GM23248 (cell line): Measurements from ENCODE around the gene CCM2. TPM values are rescaled to one million over a fixed set of nuclear protein-coding genes. Genes with fewer than 3 reads are reported as not detected.

ENCODE experiments used
- DNase-seq: peaks from one replicate; pipeline ENCODE4 v3.0.0-alpha.2; 2015
- H2AFZ ChIP-seq: fragments of 200-600 bp; sonication (generic); 2 replicates; pipeline ENCODE4 v1.6.1; 2016; ENCODE audit warnings: antibody characterized with exemption
- H3F3A ChIP-seq: fragments of 200-600 bp; sonication (generic); 2 replicates; pipeline ENCODE4 v1.6.1; 2016; ENCODE audit warnings: mild to moderate bottlenecking, antibody characterized with exemption, mixed run types; ENCODE audit not compliant: insufficient read depth
- H3K27ac ChIP-seq: fragments of 200-600 bp; sonication (generic); 2 replicates; pipeline ENCODE4 v1.5.1; 2016; ENCODE audit warnings: mild to moderate bottlenecking
- H3K27me3 ChIP-seq: fragments of 200-600 bp; sonication (generic); replicated peaks from 2 replicates; pipeline ENCODE4 v1.6.1; 2016; ENCODE audit warnings: mild to moderate bottlenecking; ENCODE audit not compliant: insufficient read depth
- H3K36me3 ChIP-seq: fragments of 200-600 bp; sonication (generic); 2 replicates; pipeline ENCODE4 v1.6.1; 2016; ENCODE audit warnings: low read depth, mild to moderate bottlenecking
- H3K4me1 ChIP-seq: fragments of 200-600 bp; sonication (generic); 2 replicates; pipeline ENCODE4 v1.6.1; 2016; ENCODE audit warnings: mild to moderate bottlenecking; ENCODE audit not compliant: insufficient read depth
- H3K4me2 ChIP-seq: fragments of 200-600 bp; sonication (generic); one replicate; pipeline ENCODE4 v1.6.1; 2016; ENCODE audit warnings: mild to moderate bottlenecking; ENCODE audit not compliant: unreplicated experiment
- H3K4me3 ChIP-seq: fragments of 200-600 bp; sonication (generic); 2 replicates; pipeline ENCODE4 v1.5.1; 2016; ENCODE audit warnings: mild to moderate bottlenecking
- H3K79me2 ChIP-seq: fragments of 200-600 bp; sonication (generic); 2 replicates; pipeline ENCODE4 v1.6.1; 2016; ENCODE audit warnings: mild to moderate bottlenecking; ENCODE audit not compliant: insufficient read depth
- H3K9ac ChIP-seq: fragments of 200-600 bp; sonication (generic); 2 replicates; pipeline ENCODE4 v1.6.1; 2016; ENCODE audit warnings: mild to moderate bottlenecking
- H3K9me2 ChIP-seq: fragments of 200-600 bp; sonication (generic); 2 replicates; pipeline ENCODE4 v1.6.1; 2016; ENCODE audit warnings: mixed run types, mild to moderate bottlenecking, moderate library complexity; ENCODE audit not compliant: insufficient read depth
- H3K9me3 ChIP-seq: fragments of 200-600 bp; sonication (generic); one replicate; pipeline ENCODE4 v1.6.1; 2017; ENCODE audit warnings: low read depth
- H4K20me1 ChIP-seq: fragments of 200-600 bp; sonication (generic); 2 replicates; pipeline ENCODE4 v1.6.0; 2016; ENCODE audit not compliant: insufficient read depth
- EZH2 ChIP-seq: fragments of 200-600 bp; sonication (generic); IDR thresholded peaks from 2 replicates; pipeline ENCODE4 v1.6.1; 2018; ENCODE audit warnings: antibody characterized with exemption, mild to moderate bottlenecking; ENCODE audit not compliant: insufficient read depth, poor library complexity, severe bottlenecking
- EZH2phosphoT487 ChIP-seq: fragments of 200-600 bp; sonication (generic); IDR thresholded peaks from 2 replicates; pipeline ENCODE4 v1.6.1; 2018; ENCODE audit warnings: antibody characterized with exemption, moderate library complexity, mild to moderate bottlenecking, low read depth; ENCODE audit not compliant: insufficient read depth
- WGBS, 2 experiments: methylation state at CpG; one replicate each; pipeline ENCODE4 v1.1.6; 2015 to 2017; ENCODE audit warnings: low lambda C conversion rate in 2 of 2, low coverage in 1 of 2; ENCODE audit errors: missing lambda C conversion rate in 2 of 2; 5-methylcytosine and 5-hydroxymethylcytosine counted together
- in situ Hi-C: fragments of 300-500 bp; cut with MboI; formaldehyde crosslinking; loops from 2 replicates; pipeline ENCODE4 v1.15.0; 2020
- polyA plus RNA-seq: library from polyadenylated mRNA; unstranded; fragments of >200 nt; fragmentation: Nextera tagmentation; extraction: Ambion mirVana; gene quantifications from 2 replicates; pipeline ENCODE4 v1.2.1, GENCODE V29; 2016
- total RNA-seq: library from RNA; depleted of rRNA; stranded (reverse); fragments of >200 nt; shearing (Covaris generic); gene quantifications from 2 replicates; pipeline ENCODE4 v1.2.3, GENCODE V29; 2014

CCM2 gene
- total and polyA plus RNA-seq, 2 experiments from 2014 or later: 63.8 to 69.3 TPM

- no peak overlapping the region for H3K4me3 ChIP-seq
- TF ChIP-seq EZH2: no peak
- no peak for TF ChIP-seq EZH2phosphoT487
- H3K79me2 ChIP-seq: 0 out of 2 replicates have a peak, but pooled peaks cover 9% of the 10 kb centered on the region
- H4K20me1 ChIP-seq: no peaks in the 10 kb centered on the region; the same call in 1 of the 2 replicates
- in situ Hi-C loops: no loop called here
- no peak overlapping the region for H3K9ac ChIP-seq
- H3K27me3 ChIP-seq: no peaks in the 10 kb centered on the region
- no peaks in the 10 kb centered on the region for H3K9me2 ChIP-seq
- DNase-seq: no peak
- H3K27ac ChIP-seq: no peak overlapping the region
- H2AFZ ChIP-seq: no peak overlapping the region
- no peaks in the 10 kb centered on the region for H3K9me3 ChIP-seq
- no peaks in the 10 kb centered on the region for H3K4me1 ChIP-seq
- no peaks in the 10 kb centered on the region for H3F3A ChIP-seq
- H3K4me2 ChIP-seq: no peak overlapping the region
- no peaks in the 10 kb centered on the region; the same call in 1 of the 2 replicates for H3K36me3 ChIP-seq
- 87 to 88% methylated on average over 12 to 13 of the region's 13 CpGs for WGBS, 2 experiments
Observed at GRCh38 chr7:45072131-45073030, 72.4 kb downstream of the CCM2 start.

DNA sequence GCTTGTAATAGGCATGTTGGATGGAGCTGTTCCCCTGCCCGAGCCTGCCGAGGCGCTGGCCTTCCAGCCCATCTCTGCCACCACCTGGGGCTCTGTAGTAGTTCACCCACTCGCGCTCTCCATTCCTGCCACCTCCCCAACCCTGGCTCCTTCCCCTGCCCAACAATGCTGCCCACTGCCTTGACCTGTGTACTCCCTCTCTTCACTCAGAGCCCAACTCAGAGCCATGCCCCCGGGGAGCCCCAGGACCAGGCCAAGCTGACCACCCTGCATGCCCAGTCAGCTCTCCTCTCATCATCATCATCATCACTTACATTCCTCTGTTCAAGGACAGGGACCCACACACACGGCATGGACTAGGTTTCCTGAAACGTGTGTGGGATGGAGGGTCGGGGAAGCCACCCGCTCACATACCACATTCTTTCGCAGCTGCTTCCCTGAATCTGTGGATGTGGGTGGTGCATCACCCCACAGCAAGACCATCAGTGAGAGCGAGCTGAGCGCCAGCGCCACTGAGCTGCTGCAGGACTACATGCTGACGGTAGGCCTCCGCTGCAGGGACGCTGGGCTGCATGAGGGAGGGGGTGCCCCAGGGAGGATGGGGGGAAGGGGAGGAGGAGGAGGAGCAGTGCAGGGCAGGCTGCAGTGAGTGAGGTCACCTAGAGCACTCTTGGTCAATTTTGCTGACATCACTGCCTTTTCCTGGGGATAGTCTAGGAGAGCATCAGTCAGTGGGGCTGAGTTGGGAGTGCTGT is 73.2 kb downstream of the CCM2 start:
- H3K4me3 ChIP-seq: no peak overlapping the region
- H3K27ac ChIP-seq: no peak overlapping the region
- no peaks in the 10 kb centered on the region for H3K9me2 ChIP-seq
- H3K36me3 ChIP-seq: no peaks in the 10 kb centered on the region; the same call in 1 of the 2 replicates
- no peak overlapping the region for H3K9ac ChIP-seq
- TF ChIP-seq EZH2phosphoT487 (no peak), EZH2 (no peak)
- no peak overlapping the region for H2AFZ ChIP-seq
- 91 to 93% methylated on average over 16 to 17 of the region's 17 CpGs for WGBS, 2 experiments
- no peak for DNase-seq
- 0 out of 2 replicates have a peak, but pooled peaks cover under 1% of the 10 kb centered on the region for H3K79me2 ChIP-seq
- H3K4me1 ChIP-seq: no peaks in the 10 kb centered on the region
- no peaks in the 10 kb centered on the region for H3K9me3 ChIP-seq
- in situ Hi-C loops: no loop called here
- H3K4me2 ChIP-seq: no peak overlapping the region
- H4K20me1 ChIP-seq: no peaks in the 10 kb centered on the region; the same call in 1 of the 2 replicates
- H3K27me3 ChIP-seq: no peaks in the 10 kb centered on the region
- no peaks in the 10 kb centered on the region for H3F3A ChIP-seq

DNA sequence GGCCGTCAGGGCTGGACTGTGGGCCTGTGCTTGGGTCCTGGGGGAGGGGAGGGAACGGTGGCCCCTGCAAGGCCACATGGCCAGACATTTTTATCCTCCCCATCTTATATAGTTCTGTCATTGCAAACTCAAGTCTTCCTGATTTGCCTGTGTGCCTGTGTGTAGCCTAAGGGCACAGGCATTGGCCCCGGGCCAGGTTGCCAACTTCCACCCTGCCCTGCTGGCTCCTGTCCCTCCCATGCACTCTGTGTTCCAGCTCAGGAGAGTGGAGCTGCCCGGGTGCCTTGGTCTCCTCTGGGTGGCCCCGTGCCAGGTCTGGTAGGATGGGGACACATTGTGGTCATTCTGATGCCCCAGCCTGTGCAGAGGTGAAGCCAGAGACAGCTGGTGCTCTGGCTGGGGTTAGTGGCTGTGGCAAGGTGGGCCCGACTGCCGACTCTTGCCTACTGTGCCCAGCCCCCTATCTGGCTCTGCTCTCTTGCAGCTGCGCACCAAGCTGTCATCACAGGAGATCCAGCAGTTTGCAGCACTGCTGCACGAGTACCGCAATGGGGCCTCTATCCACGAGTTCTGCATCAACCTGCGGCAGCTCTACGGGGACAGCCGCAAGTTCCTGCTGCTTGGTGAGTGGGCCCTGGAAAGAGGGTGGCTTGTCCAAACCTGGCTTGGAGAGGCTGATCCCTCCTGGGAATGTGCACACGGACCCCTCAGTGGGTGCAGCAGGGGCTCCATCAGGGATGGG is 74.0 kb downstream of the CCM2 start:
- no peaks in the 10 kb centered on the region; the same call in 1 of the 2 replicates for H4K20me1 ChIP-seq
- in situ Hi-C loops: no loop called here
- H3K9me3 ChIP-seq: no peaks in the 10 kb centered on the region
- H3K27me3 ChIP-seq: no peaks in the 10 kb centered on the region
- no peak overlapping the region for H3K9ac ChIP-seq
- H3K4me1 ChIP-seq: no peaks in the 10 kb centered on the region
- no peak for DNase-seq
- WGBS, 2 experiments: 82 to 83% methylated on average over 12 to 13 of the region's 15 CpGs
- H3K27ac ChIP-seq: no peak overlapping the region
- H3K4me2 ChIP-seq: no peak overlapping the region
- H3K4me3 ChIP-seq: no peak overlapping the region
- H3K9me2 ChIP-seq: no peaks in the 10 kb centered on the region
- no peaks in the 10 kb centered on the region for H3K79me2 ChIP-seq
- TF ChIP-seq EZH2phosphoT487: no peak
- TF ChIP-seq EZH2: no peak
- no peaks in the 10 kb centered on the region; the same call in 1 of the 2 replicates for H3K36me3 ChIP-seq
- no peak overlapping the region for H2AFZ ChIP-seq
- H3F3A ChIP-seq: no peaks in the 10 kb centered on the region
